Stimulated activated CD8-positive, alpha-beta memory T cell treated with anti-CD3 and anti-CD28 coated beads, Interleukin-2, amount 100 ng/mL, for 48 hours (primary cell): ENCODE results near the gene ERCC6L2.

Experiments
- DNase-seq, 2 donors: peaks; one replicate each; pipeline ENCODE4 v3.0.0-alpha.2; 2020; ENCODE audit warnings: low read depth in 2 of 2

ERCC6L2 gene

DNA sequence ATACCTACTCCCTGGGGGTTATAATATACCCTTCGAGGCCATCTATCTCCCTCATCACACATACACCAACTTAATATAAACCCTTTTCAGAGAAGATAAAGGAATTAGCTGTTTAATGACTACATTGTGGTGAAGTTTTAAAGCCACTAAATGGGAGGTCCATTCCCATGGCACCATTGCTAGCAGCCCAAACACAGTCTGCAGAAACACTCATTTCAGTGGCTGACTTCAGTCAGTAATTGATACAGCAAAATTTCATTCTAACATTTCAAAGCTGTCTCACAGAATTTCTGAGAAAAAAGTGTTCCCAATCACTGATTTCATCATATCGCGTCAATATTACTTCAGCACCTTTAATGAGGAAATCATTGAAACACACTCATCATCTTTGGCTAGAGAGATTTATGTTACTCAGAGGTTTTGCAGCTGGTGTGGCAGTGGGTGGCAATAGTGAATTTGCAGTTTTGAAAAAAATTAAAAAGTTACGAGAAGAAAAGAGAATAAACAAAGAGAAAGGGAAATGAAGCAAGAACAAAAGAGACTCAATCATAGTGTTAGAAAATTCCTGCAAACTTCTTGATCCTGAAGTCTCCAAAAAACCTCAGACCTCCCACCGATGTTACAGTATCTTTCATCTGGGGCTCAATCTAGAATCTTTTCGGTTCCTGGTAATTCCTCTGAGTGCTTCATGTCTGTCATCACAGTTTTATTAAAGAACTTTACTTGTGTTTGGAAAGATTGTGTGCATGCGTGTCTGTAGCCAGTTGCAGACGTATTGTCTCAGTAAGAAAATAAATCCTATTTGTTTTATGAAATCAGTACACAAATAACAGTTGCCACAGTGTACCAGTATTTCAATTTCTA, 105.0 kb downstream of the ERCC6L2 start:
- no peak for DNase-seq

DNA sequence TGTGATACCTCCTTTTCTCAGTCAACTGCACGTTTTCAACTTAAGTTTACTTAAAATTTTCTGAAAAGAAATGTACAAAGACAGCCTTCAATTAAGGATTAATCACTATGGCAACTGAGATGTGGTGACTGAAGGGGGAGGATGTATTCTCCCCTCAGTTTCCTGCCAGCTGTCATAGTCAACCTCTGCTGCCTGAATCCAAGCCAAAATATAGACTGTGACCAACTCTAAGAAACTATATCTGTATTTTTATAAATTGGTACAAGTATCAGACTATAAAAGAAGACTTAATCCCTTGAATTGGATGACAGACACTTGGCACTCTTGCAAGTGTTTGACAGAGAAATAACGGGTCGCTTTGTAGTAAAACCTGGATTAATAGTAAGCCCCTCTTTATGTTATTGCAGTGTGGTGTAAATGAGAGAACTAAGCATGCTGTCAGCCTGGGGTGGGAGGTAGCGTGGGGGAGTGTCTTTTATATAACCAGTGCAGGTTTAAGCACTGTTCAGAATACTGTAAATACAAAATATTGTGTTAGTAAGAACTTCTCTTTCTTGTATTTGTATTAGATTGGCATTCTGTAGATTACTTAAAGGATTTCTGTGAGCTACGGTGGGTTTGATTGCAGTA, 106.4 kb downstream of the ERCC6L2 start:
- no peak for DNase-seq

DNA sequence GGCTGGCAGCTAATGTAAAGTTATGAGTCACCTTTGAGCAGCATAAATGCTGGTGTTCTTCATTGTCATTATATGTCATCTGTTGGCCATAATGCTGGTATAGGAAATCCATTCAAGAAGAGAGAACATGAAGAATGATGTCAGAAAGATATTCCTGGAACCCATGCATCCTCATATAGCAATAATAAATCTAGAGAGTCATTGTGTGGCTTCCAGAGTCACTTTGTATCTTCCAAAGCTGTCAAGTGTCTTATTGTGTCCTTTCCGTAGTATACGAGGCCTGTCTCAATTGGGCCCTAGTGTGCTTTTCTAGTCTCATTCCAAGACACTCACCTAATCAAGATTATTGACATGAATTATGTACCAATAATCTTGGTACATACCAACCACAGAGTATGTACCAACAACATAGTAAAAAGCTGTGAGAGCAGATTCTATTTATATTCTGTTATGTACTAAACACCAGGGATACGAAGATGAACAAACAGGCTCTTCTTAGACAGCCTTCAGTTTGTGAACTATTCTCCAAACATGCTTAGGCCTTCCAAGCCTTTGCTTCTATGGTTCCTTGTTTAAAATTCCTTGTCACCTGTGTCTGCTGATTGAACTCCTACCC, 110.1 kb downstream of the ERCC6L2 start:
- DNase-seq = no peak

DNA sequence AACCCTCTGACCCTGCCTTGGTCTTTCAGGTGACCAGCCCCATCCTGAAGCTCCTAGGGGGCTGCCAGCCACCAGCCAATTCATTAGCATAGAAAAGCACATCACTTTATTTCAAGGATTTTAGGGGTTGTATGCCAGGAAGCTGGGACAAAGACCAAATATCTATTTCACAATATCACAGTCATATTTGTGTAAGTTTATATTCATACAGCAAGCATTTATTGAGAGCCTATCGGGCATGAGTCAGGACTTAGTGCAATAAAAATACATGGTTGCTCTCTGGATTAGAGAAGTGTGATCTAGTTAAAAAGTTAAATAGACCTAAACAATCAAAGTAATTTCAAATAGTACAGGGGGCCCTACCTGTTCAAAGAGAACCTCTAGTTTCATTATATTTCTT, 113.8 kb downstream of the ERCC6L2 start:
- DNase-seq = no peak

DNA sequence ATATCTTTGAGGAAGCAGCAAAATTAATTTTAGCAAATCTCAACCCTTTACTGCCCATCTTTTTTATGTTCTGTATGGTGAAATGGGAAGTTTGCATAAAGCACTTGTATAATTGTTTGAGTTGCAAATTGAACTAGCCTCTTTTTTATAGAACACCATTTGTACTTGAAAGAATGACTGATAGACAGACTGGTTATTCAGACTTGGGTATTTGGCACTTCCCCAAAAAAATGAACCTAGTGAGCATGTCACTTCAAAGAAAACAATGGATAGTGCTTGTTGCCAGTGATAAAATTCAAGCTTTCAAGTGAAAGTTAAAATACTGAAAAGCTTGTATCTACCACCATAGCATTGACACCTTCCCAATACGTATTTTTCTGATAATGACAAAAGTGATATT, 115.8 kb downstream of the ERCC6L2 start:
- DNase-seq = no peak

DNA sequence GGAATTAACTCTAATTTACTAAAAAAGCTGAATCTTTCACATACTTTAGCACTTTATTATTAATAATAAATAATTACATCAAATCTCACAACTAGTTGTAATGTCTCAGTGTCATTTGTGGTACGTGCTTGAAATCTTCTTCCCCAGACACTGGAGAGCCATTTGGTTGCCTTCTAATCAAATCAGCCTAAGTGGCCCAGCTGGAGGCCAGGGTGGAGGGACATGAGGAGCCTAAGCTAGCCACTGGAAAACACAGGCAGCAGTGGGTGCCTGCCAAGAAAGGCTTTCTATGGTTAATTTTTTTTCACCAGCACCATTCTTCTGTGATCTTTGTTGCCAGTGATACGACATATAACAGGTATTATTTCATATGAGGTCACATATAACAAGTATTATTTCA, 117.0 kb downstream of the ERCC6L2 start:
- no peak for DNase-seq

DNA sequence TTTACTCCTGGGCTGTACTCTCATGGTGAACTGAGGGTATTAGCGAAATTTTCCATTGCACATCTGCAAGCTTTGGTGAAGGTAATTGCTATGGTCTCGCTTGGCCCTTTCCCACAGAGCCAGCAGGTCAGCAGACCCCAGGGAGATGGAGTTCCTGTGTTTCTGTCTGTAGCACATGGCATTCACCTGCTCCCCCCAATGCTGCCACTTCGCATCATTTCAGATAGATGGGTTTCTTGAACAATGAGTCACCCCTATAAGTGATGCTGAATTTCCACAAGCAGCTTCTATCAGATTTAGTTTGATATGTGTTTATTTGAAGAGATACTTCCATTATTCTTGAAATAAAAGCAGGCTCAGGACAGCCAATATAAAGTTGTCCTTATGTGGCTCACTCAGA, 117.8 kb downstream of the ERCC6L2 start:
- no peak for DNase-seq

DNA sequence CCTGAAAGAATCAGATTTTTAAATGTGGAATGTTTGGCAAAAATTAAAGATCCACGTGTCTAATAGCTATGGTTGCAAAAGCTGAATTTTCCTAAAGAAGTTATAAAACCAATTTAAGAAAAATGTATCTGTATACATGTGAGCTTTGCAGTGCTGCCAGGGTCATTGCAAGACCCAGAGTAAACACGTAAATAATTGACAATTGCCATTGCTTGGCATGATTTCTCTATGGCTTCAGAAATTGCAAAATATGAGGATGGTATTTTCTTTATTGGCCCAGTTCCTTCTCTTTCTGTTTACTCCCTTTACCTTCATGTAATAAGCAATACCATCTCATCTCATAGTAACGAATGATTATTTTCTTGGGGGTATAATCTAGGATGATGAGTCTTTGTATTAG, 123.9 kb downstream of the ERCC6L2 start:
- DNase-seq = no peak

DNA sequence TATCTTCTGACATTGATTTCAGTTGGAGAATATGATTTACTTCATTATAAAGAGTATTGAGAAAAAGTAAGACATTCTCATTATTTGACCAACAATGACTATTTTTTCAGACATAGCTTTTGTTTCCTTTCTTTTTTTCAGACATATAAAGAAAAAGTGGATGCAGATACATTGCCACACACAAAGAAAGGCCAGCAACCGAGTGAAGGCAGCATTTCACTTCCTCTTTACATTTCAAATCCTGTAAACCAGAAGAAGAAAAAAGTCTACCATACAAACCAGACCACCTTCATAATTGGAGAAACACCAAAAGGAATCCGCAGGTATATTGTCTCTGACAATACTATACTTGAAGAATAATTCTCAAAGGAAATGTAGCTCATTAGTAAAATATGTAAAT, 128.9 kb downstream of the ERCC6L2 start:
- no peak for DNase-seq

DNA sequence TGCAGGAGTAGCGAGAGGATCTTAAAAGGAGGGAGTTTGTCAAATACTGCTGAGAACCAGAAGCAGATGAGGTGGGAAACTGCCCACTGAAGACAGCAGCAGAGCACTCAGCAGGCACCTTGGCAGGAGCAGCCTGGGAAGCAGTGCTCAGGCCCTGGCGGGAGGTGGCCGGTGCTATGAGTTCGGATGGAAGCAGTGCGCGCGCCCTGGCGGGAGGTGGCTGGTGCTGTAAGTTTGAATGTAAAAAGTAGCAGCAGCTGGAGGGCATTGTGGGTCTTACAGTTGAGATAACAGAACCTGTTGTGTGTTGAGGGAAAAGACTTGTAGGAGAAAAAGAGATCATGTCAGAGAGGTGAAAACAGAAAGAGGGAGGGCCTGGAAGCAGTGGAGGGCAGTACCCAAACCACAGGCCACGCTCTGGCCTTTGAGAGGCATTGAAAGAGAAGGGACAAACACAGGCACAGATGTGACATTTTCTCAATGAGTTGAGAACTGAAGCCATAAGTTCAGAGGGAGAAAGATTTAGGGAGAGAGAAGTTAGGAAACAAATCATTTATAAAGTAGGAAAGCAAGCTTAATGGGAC, 130.9 kb downstream of the ERCC6L2 start:
- DNase-seq = no peak

DNA sequence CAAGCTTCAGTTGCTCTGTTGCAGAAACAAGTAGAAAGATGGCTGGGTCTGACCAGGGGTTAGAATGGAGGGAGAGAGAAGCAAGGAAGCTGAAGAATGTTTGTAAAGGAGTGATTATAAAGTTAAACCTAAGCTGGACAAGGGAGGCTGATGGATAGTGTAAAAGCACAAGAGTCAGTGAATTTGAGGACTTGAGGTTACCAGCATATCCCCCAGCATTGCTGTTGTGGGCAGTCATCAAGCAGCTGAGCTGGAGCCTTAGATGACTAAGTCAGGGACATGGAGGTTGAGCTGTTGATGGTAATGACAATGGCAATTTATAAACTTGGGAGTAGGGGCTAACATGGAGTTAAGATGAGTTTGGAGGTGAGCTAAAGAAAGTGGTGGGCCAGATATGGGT, 131.5 kb downstream of the ERCC6L2 start:
- no peak for DNase-seq

DNA sequence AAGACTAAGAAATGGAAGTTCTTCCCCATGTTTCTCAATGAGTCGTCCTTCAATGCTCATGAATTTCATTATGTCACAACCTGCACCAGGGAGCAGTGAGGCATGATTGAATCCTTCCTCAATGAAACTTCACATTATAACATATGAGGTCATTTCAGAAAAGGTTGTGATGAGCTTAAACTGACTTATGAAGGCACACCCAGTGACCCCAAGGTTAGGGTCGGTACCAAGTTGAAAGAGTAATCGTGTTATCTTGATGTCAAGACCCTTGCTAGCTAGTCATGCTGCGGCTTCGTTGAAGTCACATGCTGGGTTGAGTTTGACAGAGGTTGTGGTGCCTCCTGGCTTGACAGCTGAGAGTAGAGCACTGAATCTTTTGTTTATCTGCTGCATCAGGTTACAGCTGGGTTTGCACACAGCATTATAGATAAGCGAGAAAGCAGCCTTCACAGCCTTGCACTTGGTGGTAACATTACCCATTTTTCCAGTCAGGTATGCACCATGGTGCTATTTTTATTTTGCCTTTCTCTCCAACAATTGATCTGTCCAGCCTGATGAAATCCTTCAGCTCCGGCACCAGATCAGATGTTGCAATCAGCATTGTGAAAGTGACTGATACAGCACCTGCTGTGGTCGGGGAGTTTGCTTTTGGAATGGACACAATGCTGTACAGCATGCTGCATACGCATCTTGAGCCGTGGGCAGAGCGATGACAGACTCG, 133.2 kb downstream of the ERCC6L2 start:
- no peak for DNase-seq

DNA sequence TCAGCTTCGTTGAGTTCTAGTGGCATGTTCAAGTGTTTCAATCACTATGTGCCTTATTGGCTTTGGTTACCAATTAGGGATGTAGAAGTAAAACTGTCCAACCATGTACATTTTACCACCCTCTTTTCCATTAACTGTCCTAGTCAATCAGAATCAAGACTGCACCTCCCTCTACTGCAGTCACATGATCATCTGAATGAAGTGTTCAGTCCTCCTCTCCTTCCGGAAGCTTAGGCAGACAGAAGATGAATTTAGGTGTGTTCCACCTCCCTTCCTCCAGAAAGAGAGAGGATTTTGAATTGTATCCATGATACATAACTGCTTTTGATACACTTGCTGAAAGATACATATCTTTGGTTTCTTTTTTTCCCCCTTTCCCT, 133.7 kb downstream of the ERCC6L2 start:
- DNase-seq = no peak

DNA sequence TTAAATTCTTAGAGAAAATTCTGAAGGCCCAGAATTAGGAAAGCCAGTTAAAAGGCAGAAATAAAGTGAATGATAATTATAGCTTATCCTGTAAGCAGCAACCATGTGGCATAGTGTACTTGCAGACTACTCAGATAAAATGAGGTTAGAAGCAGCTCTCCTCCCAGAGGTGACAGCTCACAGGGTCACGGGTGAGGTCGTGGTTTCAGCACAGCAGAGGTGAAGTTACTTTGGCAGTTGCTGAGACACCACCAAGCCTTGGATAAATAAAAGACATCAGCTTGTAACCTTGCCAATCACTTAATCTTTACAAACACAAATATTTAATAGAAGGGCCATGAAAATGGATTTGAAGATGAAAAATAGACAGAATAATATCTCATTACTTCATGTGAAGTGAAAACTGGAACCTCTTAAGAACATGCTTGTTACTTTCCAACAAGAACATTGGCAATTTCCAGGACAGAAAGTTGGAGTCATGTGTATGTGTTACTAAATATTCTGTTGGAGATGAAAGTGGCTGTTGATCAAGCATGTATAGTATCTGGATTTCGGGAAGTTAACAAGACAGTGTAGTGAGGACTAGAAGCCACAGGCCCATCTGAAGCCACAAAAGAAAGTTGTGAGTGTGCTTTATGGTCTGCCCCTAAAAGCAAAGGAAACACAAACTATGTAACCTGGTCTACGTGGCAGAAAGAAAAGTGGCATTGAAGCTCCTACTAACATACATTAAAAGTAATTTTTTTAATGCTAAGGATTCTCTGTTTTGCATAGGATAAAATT, 134.4 kb downstream of the ERCC6L2 start:
- DNase-seq = no peak

DNA sequence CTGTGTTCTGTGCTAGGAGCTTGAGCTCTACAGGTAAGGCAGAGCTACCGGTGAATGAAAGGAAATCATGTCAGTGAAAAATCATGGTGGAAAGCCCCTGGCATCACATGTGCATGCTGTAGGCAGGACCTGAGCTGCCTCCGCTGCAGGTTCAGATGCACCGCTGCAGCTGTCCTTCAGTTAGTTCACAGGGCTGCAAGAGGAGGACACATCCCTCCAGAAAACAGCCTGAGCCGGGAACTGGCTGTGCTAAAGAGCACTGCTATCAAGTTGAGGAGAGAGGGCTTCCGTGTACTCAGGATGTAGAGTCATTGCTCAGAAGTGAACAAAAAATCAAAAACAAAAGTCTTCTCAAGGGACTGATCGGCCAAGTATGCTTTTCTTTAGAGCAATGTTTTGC, 138.6 kb downstream of the ERCC6L2 start:
- no peak for DNase-seq

DNA sequence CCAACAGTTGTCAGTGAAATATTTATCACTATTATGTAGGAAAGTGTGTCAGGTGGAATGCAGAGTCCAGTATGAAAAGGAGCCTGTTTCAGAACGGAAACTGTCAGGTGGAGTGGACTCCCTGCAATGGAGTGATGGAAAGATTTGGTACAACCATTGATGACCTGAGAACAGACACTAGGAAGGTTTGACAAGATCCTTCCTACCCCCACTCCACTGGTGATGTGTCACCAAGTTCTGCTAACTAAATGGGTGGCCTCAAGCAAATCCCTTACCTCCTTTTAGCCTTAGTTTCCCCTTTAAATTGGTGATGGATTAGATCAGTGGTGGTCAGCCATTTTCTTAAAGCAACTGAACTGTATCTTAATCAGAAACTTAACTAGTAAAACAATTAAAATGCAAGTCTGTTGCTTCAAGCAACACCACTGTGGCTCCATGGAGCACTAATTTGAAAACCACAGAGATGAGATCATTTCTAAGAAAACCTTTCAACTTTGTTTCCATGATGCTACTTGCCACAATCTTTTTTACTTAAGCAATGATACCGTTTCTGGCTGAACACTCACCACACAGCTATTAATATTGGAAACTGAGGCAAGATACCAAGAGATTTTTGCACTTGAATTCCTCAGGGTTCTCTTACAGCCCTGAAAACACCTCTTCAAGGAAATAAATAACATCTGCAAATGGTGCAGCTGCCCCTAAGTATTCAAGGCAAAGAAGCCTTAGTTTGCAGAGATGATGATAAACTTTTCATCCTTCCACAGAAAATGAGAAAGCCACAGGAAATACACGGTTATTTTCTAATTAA, 140.6 kb downstream of the ERCC6L2 start:
- DNase-seq = no peak
